OCI-M2 (cell line): ENCODE measurements around the gene CHURC1.

Experiments
- DNase-seq: peaks from one replicate; lab custom pipeline; 2025; ENCODE audit not compliant: unreplicated experiment; lab: John Stamatoyannopoulos, UW

The CHURC1 gene

DNA sequence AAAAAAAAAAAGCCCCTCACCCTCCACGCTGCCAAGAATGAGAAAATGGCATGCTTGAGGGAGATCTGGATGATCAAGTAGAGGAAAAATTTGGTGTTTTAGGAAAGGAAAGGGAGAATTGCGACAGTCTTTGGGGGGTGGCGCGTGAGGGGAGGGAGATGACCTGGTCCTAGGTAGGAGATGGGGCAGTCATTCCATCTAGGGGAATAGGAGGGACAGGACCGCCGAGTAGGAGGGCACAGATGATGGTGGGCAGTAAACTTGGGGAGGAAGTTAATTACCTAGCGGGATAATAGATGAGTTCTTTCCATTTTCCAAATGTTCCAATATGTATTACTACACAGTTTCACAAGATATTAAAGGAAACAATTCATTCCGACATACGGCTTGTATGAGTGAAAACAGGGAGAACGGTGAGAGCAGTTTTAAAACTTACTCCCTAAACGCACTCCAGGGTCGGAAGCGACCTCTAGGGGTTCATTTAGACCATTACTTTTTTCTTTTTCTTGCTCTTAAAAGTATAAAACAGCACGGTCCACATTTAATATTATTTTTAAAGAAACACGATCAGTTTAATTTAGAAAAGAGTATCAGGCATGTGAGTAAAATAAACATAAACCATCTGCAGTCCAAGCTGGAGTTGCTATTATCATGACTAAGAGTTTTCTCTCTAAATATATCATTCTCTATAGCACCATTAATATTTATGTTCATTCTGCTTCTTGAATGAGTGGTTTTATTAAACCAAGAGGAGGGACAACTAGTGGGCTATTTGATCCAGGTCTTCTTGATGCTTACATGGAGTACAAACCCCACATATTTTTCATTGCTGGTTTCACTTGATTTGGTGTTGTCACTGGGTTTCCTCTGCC lies 69.4 kb downstream of the CHURC1 start:
- no peak for DNase-seq
